Lower lobe of right lung (tissue), 2 donors: ENCODE data around the gene BANF1. TPM values are rescaled to one million over a fixed set of nuclear protein-coding genes. Genes with fewer than 3 reads are reported as not detected.

Source experiments
- ATAC-seq, 2 donors: fragments of 200-7000 bp; cut with Tn5 transposase; one replicate each; pipeline ENCODE4 v1.9.1; 2020 to 2022; ENCODE audit warnings: mild to moderate bottlenecking in 2 of 2, moderate library complexity in 2 of 2
- DNase-seq: peaks from one replicate; pipeline ENCODE4 v3.0.0-alpha.2; 2020
- H3K27ac ChIP-seq: fragments of 200-600 bp; one replicate; pipeline ENCODE4 v1.8.0; 2022
- H3K27me3 ChIP-seq: fragments of 200-600 bp; one replicate; pipeline ENCODE4 v1.8.0; 2022; ENCODE audit warnings: low read depth
- H3K36me3 ChIP-seq: fragments of 200-600 bp; one replicate; pipeline ENCODE4 v1.8.0; 2022; ENCODE audit warnings: mild to moderate bottlenecking
- H3K4me1 ChIP-seq: fragments of 200-600 bp; one replicate; pipeline ENCODE4 v1.8.0; 2022
- H3K4me3 ChIP-seq: fragments of 200-600 bp; one replicate; pipeline ENCODE4 v1.8.0; 2022; ENCODE audit warnings: mild to moderate bottlenecking
- H3K9me3 ChIP-seq: fragments of 200-600 bp; one replicate; pipeline ENCODE4 v1.8.0; 2022
- intact Hi-C: fragments of 100-400 bp; cut with DNase I; formaldehyde crosslinking; loops from one replicate; pipeline ENCODE4 v1.11.0; 2022
- total RNA-seq: library from RNA; stranded (reverse); fragmentation: NEBNext Ultra II Directional; extraction: Animal tissue kit (Norgen Biotek cat#: 25700); gene quantifications from one replicate; pipeline ENCODE4 v1.2.1, GENCODE V29; 2021
- TF ChIP-seq, protein P1 (sequence below): fragments of 200-600 bp; IDR thresholded peaks from one replicate; pipeline ENCODE4 v1.8.0; 2022; ENCODE audit warnings: antibody characterized with exemption, mild to moderate bottlenecking
- donor health status: DM: no; HTN: yes; CAD: no; lungs with severe emphysema.

BANF1 gene
- total RNA-seq, 1 donor from 2014 or later: 156 TPM

DNA sequence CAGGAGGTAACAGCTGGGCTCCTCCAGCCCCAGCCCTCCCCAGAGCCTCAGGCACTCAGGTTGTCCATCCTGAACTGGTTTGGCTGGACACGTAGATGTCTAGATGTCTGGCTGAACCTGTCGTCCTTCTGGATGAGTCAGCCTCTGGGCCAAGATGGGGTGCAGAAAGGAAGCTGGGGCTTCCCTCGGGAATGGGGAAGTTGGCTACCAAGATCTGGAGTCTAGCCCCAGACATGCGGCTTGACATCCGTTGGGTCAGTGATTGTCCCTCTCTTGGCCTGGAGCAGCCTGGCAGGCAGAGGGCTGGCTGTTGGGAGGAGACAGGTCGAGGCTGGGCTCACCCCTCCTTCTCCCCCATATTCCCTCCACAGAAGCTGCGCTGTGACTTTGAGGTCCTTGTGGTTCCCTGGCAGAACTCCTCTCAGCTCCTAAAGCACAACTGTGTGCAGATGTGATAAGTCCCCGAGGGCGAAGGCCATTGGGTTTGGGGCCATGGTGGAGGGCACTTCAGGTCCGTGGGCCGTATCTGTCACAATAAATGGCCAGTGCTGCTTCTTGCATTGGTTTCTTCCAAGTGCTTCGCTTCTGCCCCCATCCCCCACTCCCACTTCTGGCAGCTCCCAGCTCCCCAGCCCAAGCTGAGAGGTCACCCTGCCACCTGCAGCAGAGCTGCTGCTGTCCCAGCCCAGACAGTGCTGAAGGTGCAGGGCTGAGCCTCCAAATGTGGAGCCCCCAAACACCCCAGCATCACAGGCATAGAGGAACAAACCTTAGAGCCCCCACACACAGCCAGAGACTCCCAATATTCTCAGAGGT is 10.9 kb downstream of the BANF1 start:
- Histone ChIP-seq H3K27ac (no peak overlapping the region), H3K4me1 (peaks cover 17% of the 10 kb centered on the region), H3K36me3 (no peaks in the 10 kb centered on the region), H3K4me3 (no peak overlapping the region), H3K27me3 (peaks cover 22% of the 10 kb centered on the region), H3K9me3 (no peaks in the 10 kb centered on the region)
- TF ChIP-seq, protein P1, sequence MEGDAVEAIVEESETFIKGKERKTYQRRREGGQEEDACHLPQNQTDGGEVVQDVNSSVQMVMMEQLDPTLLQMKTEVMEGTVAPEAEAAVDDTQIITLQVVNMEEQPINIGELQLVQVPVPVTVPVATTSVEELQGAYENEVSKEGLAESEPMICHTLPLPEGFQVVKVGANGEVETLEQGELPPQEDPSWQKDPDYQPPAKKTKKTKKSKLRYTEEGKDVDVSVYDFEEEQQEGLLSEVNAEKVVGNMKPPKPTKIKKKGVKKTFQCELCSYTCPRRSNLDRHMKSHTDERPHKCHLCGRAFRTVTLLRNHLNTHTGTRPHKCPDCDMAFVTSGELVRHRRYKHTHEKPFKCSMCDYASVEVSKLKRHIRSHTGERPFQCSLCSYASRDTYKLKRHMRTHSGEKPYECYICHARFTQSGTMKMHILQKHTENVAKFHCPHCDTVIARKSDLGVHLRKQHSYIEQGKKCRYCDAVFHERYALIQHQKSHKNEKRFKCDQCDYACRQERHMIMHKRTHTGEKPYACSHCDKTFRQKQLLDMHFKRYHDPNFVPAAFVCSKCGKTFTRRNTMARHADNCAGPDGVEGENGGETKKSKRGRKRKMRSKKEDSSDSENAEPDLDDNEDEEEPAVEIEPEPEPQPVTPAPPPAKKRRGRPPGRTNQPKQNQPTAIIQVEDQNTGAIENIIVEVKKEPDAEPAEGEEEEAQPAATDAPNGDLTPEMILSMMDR: no peak
- ATAC-seq (peak; percentile 7 to 9), DNase-seq (no peak)
- intact Hi-C loops: no loop called here

DNA sequence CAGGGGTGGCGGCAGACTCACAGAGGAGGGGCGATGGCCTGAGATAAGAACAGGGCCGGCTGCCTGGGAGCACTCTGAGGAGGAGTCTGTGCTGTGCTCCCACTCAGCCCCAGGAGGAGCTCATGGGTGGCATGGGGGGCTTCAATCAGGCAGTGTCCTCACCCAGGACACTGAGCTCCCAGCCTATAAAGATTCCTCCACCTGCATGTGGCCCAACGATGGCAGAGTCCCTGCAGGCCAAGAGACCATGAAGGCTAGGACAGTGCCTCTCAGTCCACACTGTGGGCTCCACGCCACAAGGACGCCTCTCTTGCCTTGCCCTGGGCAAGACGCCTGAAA is 11.4 kb downstream of the BANF1 start:
- ATAC-seq (no peak), DNase-seq (no peak)
- intact Hi-C loops: no loop called here
- peaks cover 22% of the 10 kb centered on the region for H3K27me3 ChIP-seq
- no peak overlapping the region for H3K4me3 ChIP-seq
- TF ChIP-seq, protein P1: no peak
- no peak overlapping the region for H3K27ac ChIP-seq
- no peaks in the 10 kb centered on the region for H3K9me3 ChIP-seq
- no peaks in the 10 kb centered on the region for H3K36me3 ChIP-seq
- H3K4me1 ChIP-seq: peaks cover 17% of the 10 kb centered on the region

DNA sequence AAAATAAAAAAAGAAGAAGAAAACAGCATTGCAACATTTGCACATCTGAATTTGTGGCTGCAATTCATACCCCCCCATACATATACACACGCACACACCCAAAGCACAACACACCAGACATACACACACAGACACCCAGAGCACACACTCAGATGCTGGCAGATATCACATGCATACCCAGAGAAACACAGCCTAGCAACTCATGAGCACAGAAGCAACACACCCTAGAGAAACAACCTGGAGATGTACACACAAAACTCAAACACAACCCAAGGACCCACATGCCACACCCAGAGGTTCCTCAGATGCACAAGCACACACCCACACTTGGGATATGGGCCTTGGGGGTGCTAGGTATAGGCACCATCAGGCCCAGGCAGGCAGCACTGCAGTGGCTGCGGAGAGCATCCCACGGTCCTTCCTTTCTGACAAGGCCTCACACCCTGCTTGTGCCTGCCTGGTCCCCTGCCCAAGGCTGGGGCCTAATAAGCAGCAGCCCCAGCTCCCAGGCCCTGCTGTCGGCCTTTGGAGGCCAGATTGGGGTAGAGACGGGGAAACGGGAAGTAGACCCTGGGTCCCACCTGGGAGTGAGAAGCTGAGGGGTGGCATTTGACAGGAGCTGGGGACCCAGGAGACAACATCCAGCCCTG is 12.6 kb downstream of the BANF1 start:
- TF ChIP-seq, protein P1: no peak
- no peak overlapping the region for H3K27ac ChIP-seq
- H3K27me3 ChIP-seq: peaks cover 22% of the 10 kb centered on the region
- intact Hi-C loops: no loop called here
- H3K9me3 ChIP-seq: no peaks in the 10 kb centered on the region
- H3K4me1 ChIP-seq: peaks cover 17% of the 10 kb centered on the region
- DNase-seq: no peak
- no peaks in the 10 kb centered on the region for H3K36me3 ChIP-seq
- ATAC-seq: no peak
- no peak overlapping the region for H3K4me3 ChIP-seq

DNA sequence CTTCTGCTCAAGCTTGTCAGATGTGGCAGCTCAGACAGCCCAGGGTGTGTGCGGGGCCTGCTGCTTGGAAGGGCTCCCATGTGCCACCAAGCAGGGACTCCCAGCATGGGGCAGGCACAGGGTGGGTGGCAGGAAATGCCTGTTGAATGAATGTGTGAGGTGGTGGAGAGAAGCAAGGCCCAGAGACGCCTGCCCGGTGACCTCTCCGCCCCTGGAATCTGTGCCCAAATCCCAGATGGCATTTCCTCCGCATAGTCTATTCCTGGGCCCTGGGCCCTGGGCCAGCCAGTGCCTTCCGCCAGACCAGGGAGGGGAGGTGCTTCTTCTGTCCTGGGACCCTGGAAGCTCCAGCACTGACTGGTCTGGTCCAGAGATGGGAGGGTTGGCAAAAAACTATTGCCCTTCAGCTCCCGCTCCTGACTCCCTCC is 13.2 kb downstream of the BANF1 start:
- DNase-seq (no peak), ATAC-seq (no peak)
- TF ChIP-seq, protein P1: no peak
- H3K27ac ChIP-seq: no peak overlapping the region
- H3K9me3 ChIP-seq: no peaks in the 10 kb centered on the region
- H3K27me3 ChIP-seq: peaks cover 22% of the 10 kb centered on the region
- H3K4me1 ChIP-seq: peaks cover 17% of the 10 kb centered on the region
- H3K4me3 ChIP-seq: no peak overlapping the region
- no peaks in the 10 kb centered on the region for H3K36me3 ChIP-seq
- intact Hi-C loops: no loop called here

DNA sequence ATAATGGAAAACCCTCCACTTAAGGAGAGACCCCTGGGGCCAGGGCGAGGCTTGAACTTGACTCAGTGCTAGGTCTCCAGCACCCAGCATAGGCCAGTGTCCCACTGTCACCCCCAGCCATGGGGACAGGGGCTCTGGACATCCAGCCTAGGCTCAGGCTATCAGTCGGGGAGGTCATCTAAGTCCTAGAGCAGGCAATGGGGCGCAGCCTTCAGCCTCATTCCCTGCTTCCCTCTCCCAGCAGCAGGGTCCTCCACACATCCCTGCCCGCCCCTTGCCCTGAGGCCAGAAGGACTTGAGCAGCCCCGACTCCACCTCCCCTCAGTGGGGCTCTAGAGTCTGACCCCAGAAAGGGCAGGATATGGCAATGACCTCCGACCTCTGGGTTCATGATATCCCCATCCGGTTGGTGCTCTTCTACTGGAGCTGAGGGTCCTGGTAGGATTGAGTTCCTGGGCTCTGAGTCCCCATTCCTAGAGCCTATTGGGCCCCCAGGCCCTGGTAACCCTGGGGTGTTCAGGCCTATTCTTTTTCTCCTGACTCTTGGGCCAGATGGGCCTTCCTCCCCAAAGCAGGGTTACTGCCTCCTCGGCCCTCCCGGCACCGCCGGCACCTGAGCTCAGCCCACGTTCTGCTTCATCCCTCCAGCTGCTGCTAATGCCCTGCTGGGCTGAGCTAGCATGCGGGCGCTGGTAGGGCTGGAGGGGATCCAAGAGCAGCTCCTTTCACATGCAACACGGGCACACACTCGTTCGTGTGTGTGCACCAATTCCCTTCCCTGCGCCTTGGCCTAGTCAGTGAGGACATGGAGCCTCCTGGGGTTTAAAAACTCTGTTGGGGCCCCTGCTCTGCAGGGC is 13.9 kb downstream of the BANF1 start:
- intact Hi-C loops: no loop called here
- TF ChIP-seq, protein P1: no peak
- H3K36me3 ChIP-seq: no peaks in the 10 kb centered on the region
- DNase-seq: no peak
- H3K4me1 ChIP-seq: peaks cover 17% of the 10 kb centered on the region
- no peak for ATAC-seq
- H3K27ac ChIP-seq: no peak overlapping the region
- no peaks in the 10 kb centered on the region for H3K9me3 ChIP-seq
- H3K27me3 ChIP-seq: peaks cover 22% of the 10 kb centered on the region
- H3K4me3 ChIP-seq: no peak overlapping the region
